Measurements from ENCODE around the gene LRRK2. TPM values are rescaled to one million over a fixed set of nuclear protein-coding genes. Genes with fewer than 3 reads are reported as not detected.

Gene LRRK2
- total RNA-seq, 1 experiment from 2014 or later, result 0.73 TPM

DNA sequence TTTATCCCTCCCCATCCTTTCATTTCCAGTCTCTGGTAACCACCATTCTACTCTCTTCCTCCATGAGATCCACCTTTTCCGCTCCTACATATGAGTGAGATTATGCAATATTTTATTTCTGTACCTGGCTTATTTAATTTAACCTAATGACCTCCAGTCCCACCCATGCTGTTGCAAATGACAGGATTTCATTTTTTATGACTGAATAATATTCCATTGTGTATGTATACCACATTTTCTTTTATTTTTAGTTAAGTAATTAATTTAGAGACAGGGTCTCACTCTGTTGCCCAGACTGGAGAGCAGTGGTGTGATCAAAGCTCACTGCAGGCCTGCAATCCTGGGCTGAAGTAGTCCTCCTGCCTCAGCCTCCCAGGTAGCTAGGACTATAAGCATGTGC is 2.6 kb downstream of the LRRK2 start:
- CTCF ChIA-PET, result no interaction called here
- intact Hi-C loops (cut with micrococcal nuclease; ENCODE audit: unreplicated experiment), result no loop called here
- DNase-seq, result no peak
- BruUV-seq (replicated peaks), result no TSS peak
- Mint-ChIP-seq H3K9me3 (ENCODE audit: low read depth, unreplicated experiment) (peaks cover 2% of the 10 kb centered on the region), H3K4me1 (ENCODE audit: low read depth, unreplicated experiment) (peaks cover 33% of the 10 kb centered on the region), H3K36me3 (ENCODE audit: insufficient read depth, unreplicated experiment) (peaks cover 7% of the 10 kb centered on the region), H3K27ac (ENCODE audit: unreplicated experiment) (no peak overlapping the region), H3K4me3 (ENCODE audit: low read depth, unreplicated experiment) (no peak overlapping the region), H3K27me3 (ENCODE audit: unreplicated experiment) (no peaks in the 10 kb centered on the region)
- TF ChIP-seq, protein P1, sequence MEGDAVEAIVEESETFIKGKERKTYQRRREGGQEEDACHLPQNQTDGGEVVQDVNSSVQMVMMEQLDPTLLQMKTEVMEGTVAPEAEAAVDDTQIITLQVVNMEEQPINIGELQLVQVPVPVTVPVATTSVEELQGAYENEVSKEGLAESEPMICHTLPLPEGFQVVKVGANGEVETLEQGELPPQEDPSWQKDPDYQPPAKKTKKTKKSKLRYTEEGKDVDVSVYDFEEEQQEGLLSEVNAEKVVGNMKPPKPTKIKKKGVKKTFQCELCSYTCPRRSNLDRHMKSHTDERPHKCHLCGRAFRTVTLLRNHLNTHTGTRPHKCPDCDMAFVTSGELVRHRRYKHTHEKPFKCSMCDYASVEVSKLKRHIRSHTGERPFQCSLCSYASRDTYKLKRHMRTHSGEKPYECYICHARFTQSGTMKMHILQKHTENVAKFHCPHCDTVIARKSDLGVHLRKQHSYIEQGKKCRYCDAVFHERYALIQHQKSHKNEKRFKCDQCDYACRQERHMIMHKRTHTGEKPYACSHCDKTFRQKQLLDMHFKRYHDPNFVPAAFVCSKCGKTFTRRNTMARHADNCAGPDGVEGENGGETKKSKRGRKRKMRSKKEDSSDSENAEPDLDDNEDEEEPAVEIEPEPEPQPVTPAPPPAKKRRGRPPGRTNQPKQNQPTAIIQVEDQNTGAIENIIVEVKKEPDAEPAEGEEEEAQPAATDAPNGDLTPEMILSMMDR (IDR thresholded peaks at IDR 0.05; ENCODE audit: unreplicated experiment), result no peak

DNA sequence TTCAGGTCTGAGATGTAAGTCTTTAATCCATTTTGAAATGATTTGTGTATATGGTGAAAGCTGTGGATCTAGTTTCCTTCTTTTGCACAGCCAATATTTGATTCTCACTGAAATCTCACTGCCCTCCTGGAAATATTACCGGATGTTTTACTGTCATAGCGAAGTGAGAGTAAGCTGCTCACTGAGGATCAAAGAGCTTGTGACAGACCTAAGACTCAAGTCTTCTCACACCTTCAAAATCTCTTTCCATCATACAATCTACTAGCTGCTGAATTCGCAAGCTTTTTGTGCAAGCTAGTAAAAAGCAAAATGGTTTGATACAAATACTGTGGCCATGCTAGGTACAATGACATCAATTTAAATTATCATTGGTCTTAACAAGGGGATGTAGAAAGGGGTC is 3.9 kb downstream of the LRRK2 start:
- H3K9me3 Mint-ChIP-seq (ENCODE audit: low read depth, unreplicated experiment), result peaks cover 2% of the 10 kb centered on the region
- H3K27me3 Mint-ChIP-seq (ENCODE audit: unreplicated experiment), result no peaks in the 10 kb centered on the region
- H3K36me3 Mint-ChIP-seq (ENCODE audit: insufficient read depth, unreplicated experiment), result peaks cover 7% of the 10 kb centered on the region
- H3K27ac Mint-ChIP-seq (ENCODE audit: unreplicated experiment), result no peak overlapping the region
- no TSS peak for BruUV-seq (replicated peaks)
- intact Hi-C loops (cut with micrococcal nuclease; ENCODE audit: unreplicated experiment), result no loop called here
- DNase-seq, result no peak
- H3K4me3 Mint-ChIP-seq (ENCODE audit: low read depth, unreplicated experiment), result no peak overlapping the region
- TF ChIP-seq, protein P1 (IDR thresholded peaks at IDR 0.05; ENCODE audit: unreplicated experiment), result no peak
- CTCF ChIA-PET, result no interaction called here
- peaks cover 33% of the 10 kb centered on the region for H3K4me1 Mint-ChIP-seq (ENCODE audit: low read depth, unreplicated experiment)

DNA sequence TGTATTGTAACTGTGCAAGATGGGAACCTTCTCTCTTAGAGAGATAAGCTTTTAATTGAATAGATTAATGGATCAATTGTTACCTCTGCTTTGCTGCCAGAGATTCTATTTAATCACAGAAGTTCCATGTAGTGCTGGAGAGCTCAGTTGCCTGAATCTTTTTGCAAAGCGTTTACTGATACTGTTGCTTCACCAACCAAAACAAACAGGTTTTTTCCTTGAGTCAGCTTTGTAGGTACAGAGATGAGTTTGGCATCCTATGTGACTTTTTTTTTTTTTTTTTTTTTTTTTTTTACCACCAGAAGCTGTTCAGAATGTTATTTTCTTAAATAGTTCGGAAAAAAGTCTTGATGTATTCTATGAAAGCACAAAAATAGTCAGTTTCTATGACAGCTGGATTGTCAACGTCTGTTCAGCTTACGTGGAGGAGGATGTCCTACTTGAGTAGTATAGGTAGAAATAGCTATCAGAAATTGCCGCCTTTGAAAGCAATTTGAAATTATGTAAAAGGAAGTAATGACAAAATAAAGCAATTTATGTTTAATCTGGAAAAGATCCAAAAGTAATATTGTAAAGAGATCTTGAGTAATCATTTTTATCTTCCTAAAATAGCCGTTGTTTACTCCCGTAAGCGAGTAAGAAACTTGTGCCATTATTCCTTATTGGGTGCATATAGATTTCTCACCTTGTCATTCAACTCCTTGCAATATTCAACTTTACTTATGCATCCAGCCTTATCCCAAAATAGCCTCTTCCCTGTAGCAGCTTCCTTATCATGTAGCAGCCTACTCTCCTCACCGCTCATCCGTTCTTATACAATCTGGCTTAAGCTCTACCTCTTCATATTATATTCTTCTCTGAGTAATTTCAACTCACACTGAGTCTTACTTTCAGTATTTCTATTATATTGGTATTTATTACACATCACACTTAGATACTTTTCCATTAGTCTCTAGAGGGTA is 5.2 kb downstream of the LRRK2 start:
- DNase-seq, result no peak
- intact Hi-C loops (cut with micrococcal nuclease; ENCODE audit: unreplicated experiment), result no loop called here
- H3K4me3 Mint-ChIP-seq (ENCODE audit: low read depth, unreplicated experiment), result no peak overlapping the region
- TF ChIP-seq, protein P1 (IDR thresholded peaks at IDR 0.05; ENCODE audit: unreplicated experiment), result no peak
- H3K27ac Mint-ChIP-seq (ENCODE audit: unreplicated experiment), result no peak overlapping the region
- no peaks in the 10 kb centered on the region for H3K27me3 Mint-ChIP-seq (ENCODE audit: unreplicated experiment)
- H3K36me3 Mint-ChIP-seq (ENCODE audit: insufficient read depth, unreplicated experiment), result peaks cover 7% of the 10 kb centered on the region
- peaks cover 33% of the 10 kb centered on the region for H3K4me1 Mint-ChIP-seq (ENCODE audit: low read depth, unreplicated experiment)
- H3K9me3 Mint-ChIP-seq (ENCODE audit: low read depth, unreplicated experiment), result peaks cover 2% of the 10 kb centered on the region
- CTCF ChIA-PET, result no interaction called here
- no TSS peak for BruUV-seq (replicated peaks)

DNA sequence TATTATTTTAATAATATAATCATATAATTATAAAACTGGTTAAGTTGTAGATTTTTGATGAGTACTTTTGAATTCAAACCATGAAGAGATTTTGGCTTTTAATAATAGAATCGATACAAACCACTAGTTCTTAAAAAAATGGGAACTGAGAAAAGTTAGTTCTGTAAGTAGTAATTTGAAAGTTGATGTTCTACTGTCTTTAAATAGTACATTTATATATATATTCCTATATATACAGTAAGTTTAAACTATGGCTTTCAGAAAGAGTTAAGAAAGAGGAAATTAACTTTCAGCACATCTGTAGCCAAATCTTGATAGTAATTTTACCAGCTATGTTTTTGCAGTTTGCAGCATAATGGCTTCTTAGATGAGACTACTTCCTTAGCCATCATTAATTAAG is 7.8 kb downstream of the LRRK2 start:
- Mint-ChIP-seq H3K4me1 (ENCODE audit: low read depth, unreplicated experiment) (peaks cover 9% of the 10 kb centered on the region), H3K27ac (ENCODE audit: unreplicated experiment) (no peak overlapping the region), H3K27me3 (ENCODE audit: unreplicated experiment) (no peaks in the 10 kb centered on the region), H3K4me3 (ENCODE audit: low read depth, unreplicated experiment) (no peak overlapping the region), H3K9me3 (ENCODE audit: low read depth, unreplicated experiment) (no peaks in the 10 kb centered on the region), H3K36me3 (ENCODE audit: insufficient read depth, unreplicated experiment) (no peaks in the 10 kb centered on the region)
- intact Hi-C loops (cut with micrococcal nuclease; ENCODE audit: unreplicated experiment), result no loop called here
- TF ChIP-seq, protein P1 (IDR thresholded peaks at IDR 0.05; ENCODE audit: unreplicated experiment), result no peak
- BruUV-seq (replicated peaks), result no TSS peak
- CTCF ChIA-PET, result no interaction called here
- DNase-seq, result no peak

Data from Calu3 (cell line).